GM10266 (cell line): ENCODE measurements around the gene LAMA2.

Source experiments
- DNase-seq: peaks from one replicate; pipeline ENCODE4 v3.0.0; 2012; ENCODE audit errors: extremely low spot score
- TF ChIP-seq, protein P1 (sequence below): IDR thresholded peaks from 2 replicates; pipeline ENCODE4 v1.5.1; 2012; ENCODE audit warnings: mild to moderate bottlenecking, low read depth; ENCODE audit not compliant: control insufficient read depth, insufficient read depth; ENCODE audit errors: missing control alignments

Gene LAMA2

GRCh38 chr6:129508477-129509145 lies 625.7 kb downstream of the LAMA2 start:
- TF ChIP-seq, protein P1, sequence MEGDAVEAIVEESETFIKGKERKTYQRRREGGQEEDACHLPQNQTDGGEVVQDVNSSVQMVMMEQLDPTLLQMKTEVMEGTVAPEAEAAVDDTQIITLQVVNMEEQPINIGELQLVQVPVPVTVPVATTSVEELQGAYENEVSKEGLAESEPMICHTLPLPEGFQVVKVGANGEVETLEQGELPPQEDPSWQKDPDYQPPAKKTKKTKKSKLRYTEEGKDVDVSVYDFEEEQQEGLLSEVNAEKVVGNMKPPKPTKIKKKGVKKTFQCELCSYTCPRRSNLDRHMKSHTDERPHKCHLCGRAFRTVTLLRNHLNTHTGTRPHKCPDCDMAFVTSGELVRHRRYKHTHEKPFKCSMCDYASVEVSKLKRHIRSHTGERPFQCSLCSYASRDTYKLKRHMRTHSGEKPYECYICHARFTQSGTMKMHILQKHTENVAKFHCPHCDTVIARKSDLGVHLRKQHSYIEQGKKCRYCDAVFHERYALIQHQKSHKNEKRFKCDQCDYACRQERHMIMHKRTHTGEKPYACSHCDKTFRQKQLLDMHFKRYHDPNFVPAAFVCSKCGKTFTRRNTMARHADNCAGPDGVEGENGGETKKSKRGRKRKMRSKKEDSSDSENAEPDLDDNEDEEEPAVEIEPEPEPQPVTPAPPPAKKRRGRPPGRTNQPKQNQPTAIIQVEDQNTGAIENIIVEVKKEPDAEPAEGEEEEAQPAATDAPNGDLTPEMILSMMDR = no peak

GRCh38 chr6:129510950-129511349 lies 628.0 kb downstream of the LAMA2 start:
- no peak for DNase-seq
- TF ChIP-seq, protein P1 = no peak

More at GRCh38 chr6:129508477-129509145, 625.7 kb downstream of the LAMA2 start:
- DNase-seq = no peak

GRCh38 chr6:129513471-129513870 lies 630.5 kb downstream of the LAMA2 start:
- TF ChIP-seq, protein P1 = no peak
- DNase-seq = no peak

DNA sequence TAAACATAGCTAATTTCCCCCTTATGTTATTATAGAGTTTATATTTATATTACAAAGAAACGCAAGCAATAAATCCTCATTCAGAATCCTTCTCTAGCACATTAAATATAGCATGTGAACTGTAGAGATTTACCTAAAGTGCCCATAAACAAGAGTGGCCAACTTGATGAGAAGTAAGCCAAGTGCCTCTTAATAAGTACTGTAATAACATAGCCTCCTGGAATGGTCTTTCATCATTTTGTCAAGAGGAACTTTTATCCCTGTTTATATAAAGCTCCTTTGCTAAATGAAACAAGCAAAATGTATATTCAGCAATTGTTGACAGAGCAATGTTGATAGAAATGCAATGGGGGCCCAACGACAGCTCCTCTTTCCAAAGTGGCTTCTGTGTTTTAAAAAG lies 632.1 kb downstream of the LAMA2 start:
- TF ChIP-seq, protein P1 = no peak
- no peak for DNase-seq

DNA sequence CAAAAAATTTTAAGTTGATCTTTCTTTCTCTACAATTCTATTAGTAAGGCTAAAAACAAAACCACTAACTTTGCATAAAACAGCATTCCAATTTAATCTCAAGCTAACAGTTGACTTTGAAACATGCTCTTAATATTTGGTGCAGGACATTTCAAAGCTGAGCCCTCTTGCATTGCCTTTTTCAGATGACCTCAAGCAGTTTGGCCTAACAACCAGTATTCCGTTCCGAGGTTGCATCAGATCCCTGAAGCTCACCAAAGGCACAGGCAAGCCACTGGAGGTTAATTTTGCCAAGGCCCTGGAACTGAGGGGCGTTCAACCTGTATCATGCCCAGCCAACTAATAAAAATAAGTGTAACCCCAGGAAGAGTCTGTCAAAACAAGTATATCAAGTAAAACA lies 633.1 kb downstream of the LAMA2 start:
- TF ChIP-seq, protein P1 = no peak
- DNase-seq = no peak

- TF ChIP-seq, protein P1 = no peak
- no peak for DNase-seq
Measured at GRCh38 chr6:129516787-129517186, 633.8 kb downstream of the LAMA2 start.

DNA sequence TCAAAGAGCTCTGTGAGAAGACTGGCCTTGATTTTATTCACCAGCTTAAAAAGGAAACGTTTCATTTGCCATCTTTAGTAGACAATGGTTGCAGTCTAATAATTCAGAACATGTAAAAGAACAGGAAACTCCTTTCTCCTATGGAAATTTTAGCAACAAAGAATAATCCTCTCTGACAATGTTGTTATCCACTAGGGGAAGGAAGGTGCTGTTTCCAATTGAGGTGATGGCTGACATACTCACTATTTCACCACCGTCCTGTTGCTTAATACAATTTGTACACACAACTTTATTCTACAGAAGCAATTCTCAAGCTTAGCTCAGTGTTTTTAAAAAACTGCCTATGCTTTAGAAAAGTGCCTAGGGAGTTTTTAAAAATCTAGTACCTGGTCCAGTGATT lies 634.4 kb downstream of the LAMA2 start:
- DNase-seq = no peak
- TF ChIP-seq, protein P1 = no peak
